GM18502 (cell line): ENCODE results near the gene OR52N1.

Experiments
- ATAC-seq: cut with Tn5 transposase; IDR thresholded peaks from one replicate; pipeline ENCODE4 v1.9.1; 2021; ENCODE audit warnings: mild to moderate bottlenecking; ENCODE audit not compliant: unreplicated experiment, poor library complexity

The OR52N1 gene

DNA sequence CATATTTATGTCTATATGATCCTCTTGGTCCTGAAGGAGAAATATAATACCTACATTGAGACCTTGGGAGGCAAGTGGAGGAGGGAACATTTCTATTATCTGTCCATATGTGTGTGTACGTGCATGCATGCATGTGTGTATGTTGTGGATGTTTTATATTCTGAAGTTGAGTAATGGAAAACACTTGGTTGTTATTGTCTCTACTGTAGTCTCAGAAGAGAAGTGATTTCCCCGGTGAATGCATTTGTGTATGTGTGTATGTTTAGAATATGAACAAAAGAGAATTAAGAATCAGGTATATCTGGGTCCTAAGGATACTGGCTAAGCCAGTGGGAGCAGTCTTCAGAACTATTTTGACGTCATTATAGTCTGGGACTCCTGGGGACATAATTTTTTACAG is at the start of gene OR52N1:
Gene OR52N1 (minus strand): TSS at position 101 of the 400 bp plus-strand sequence. CDS start 2,449 bp downstream, outside the sequence.
- ATAC-seq, result no peak

DNA sequence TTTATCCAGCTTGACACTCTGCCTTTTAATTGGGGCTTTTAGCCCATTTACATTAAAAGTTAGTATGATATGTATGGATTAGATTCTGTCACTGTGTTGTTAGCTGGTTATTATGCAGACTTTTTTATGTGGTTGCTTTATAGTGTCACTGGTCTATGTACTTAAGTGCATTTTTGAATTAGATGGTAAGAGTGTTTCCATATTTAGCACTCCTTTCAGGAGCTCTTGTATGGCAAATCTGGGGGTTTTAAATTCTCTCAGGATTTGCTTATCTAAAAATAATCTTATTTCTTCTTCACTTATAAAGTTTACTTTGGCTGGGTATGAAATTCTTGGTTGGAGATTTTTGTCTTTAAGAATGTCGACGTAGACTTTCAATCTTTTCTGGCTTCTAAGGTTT is 46.6 kb upstream of the OR52N1 start:
- ATAC-seq, result no peak

DNA sequence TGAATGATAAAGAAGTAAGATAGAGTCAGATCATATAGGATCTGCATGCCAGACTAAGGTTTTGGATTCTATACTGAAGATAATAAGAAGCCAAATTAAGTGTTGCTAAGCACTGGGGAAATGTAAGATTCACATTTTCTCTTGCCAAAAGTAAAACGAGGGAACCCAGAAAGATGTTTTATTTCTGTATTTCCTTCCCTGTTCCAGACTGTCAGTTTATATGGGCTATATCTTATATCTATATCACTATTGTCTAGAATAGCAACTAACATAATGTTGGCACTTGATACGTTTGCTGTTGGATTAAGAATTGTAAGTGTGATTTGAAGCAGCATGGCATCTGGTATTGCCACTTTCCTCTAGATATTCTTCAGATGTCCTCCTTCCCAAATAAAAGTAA is 42.4 kb upstream of the OR52N1 start:
- no peak for ATAC-seq

DNA sequence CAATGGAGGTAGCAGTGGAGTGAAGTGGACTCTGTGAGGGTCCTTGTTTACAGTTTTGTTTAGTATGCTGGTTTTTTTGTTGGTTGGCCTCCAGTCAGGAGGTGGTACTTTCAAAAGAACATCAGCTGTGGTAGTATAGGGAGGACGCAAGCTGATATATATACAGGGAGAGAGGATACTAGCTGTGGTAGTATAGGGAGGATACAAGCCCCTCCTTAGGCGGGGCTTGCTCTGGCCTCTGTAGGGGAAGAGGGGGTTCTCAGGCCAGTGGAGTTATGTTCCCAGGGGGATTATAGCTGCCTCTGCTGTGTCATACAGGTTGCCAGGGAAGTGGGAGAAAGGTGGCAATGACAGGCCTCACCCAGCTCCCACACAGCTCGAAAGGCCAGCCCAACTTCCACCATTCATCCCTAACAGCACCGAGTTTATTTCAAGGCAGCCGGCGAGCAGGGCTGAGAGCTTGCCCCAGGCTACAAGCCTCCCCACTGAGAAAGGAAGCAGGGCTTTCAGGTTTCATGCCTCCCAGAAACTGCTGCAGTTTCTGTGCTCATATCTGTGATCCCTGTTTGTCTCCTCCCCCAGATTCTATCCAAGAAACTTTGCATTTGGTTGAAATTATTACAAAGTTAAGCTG is 40.2 kb upstream of the OR52N1 start:
- ATAC-seq, result no peak

DNA sequence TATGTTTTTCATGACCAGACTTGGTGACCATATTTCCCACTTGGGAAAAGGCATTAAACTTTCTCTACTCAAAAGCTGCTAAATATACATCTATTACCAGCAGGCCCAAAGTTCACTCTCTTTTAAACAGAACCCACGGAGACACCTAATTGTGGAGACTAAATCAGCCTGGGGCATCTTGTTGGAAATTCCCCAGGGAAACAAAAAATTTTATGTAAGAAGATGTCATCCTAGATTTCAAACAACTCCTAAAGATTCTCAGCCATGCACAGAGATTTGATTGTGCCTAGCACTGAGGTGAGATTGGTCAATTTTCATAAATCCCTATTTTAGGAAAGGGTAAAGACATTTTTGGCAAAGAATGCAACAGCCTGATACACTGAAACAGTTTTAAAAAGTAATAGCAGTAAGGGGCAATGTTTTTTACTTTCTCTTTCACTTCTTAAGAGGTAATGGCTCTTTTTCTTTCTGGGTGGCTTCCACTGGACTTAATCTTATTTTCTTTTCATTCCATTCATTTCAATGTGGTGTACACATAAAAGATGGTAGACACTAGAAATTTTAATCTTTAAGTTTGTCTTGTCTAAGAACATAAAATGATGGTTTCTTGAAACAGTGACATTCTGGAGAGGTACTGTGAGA is 27.3 kb upstream of the OR52N1 start:
- peak; percentile 68 for ATAC-seq

DNA sequence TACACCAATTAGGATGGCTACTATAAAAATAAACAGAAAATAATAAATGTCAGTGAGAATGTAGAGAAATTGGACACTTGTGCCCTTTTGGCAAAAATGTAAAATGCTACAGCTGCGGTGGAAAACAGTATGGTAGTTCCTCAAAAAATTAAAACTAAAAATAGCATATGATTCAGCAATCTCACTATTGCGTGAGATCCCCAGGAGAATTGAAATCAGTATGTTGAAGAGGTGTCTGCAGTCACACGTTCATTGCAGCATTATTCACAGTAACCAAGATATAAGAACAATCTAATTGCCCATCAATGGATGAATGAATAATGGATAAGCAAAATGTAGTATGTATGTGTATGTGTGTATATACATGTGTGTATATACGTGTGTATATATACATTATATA is 24.5 kb upstream of the OR52N1 start:
- peak; percentile 40 for ATAC-seq

DNA sequence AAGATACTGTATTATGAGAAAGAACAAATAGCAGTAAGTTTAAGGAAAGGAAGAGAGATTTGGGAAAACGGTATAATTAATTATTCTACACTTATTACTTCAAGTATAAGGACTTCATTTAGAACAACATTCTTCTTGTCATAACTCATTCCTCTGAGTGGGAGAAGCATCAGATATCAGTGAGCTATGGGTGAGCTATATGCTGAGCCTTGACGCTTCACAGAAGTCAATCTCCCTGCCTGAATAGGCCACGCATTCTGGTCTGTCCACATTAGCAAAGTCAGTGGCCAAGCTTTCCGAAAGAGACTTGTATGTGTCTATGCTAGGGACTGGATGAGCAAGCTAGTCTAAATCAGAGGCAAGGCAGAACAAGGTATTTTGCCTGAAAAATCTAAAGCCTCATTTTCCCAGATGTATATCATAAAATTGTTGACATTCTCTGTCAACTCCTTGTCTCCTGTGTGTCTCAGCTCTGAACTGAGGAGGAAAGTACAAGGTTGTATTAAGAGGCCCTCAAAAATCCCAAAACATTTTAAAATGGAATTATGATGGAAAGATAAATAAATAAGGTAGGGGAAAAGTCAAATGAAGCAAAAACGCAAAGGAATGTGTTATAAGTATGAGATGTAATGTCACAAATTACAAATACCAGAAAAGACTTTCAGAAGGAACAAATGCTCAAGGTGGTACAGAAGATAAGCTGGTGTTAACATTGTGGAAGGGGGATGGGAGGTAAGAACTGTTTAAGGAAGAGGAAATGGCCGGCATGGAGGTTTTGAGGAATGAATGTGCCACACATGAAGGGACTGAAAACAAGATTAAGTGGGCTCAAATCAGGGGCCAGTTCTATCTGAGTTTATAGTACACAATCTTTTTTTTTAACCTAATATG is 19.1 kb upstream of the OR52N1 start:
- no peak for ATAC-seq

DNA sequence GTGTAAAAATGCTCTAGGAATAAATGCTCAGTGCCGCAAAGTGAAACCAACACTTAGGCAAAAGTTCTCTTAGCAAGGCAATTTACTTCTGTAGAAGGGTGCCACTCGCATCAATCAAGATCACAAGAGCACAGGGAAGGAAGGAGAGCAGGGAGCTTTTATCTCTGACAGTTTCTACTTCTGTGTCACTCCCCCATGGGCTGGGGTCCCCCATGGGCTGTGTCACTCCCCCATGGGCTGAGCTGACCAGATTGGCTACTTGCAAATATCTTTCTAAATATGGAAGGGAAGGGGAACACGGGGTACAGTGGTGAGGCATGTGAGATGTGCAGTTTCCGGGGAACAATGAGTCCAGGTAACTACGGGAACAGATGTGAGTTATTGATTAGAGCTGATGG is 18.1 kb upstream of the OR52N1 start:
- peak; percentile 34 for ATAC-seq

DNA sequence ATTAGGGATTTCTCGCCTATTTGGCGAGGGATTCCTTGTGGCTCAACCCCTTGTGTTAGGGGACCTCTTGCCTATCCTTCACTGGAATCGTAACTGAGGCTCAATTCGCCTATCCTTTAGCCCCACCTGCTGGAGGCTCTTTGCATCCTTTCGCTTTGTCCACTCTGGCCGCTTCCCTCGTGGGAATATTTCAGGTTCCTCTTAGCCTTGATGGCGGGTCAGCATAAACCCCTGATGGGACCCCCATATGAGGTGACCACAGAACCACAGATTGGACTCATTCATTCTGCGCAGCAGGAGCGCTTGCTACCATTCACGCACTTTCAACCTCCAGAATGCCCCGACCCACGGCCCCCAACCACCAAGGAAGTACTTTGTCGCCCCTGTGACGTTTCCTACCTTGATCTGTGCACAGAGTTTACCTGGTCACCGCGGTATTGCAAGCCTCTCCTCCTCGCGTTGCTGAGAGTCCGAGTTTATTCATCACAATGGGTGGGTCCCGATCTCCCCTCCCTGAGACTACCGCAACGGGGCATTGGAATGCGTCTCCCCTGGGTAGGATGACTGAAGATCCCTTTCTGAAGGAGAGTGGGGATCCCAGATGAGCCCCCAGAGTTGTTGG is 17.5 kb upstream of the OR52N1 start, which contains the start of gene OR52N2:
Gene OR52N2 (plus strand): TSS at position 425 of the 622 bp plus-strand sequence. CDS start 11,412 bp downstream, outside the sequence.
- peak; percentile 94 for ATAC-seq

DNA sequence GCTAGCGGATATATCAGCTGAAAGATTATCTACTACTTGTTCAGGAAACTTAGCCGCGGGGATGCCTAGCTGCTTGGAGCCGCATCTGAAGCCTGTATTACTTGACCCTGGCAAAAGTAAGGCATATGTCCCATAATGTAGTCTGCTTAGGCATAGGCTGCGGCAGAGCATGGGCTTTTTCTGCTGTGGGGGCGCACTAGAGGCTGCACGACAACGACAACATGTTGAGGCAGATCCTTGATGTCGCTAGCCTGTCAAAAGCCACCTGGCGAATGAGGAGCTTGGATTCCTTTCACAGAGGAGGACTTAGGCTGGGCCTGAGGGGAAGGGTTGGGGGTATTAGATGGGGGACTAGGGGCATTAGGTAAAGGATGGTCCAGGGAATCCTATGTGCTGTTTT is 16.5 kb upstream of the OR52N1 start:
- no peak for ATAC-seq

DNA sequence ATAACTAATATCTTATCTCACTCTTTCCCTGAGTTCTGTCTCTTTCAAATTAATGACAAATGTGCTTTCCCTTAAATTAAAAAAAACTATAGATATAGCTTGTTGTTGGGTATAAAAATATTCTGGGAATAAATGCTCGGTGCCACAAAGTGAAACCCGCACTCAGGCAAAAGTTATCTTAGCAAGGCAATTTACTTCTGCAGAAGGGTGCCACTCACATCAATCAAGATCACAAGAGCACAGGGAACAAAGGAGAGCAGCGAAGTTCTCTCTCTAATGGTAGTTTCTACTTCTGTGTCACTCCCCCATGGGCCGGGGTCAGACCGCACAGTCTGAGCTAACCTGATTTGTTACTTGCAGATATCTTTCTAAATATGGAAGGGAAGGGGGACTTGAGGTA is 12.9 kb upstream of the OR52N1 start:
- ATAC-seq, result no peak

DNA sequence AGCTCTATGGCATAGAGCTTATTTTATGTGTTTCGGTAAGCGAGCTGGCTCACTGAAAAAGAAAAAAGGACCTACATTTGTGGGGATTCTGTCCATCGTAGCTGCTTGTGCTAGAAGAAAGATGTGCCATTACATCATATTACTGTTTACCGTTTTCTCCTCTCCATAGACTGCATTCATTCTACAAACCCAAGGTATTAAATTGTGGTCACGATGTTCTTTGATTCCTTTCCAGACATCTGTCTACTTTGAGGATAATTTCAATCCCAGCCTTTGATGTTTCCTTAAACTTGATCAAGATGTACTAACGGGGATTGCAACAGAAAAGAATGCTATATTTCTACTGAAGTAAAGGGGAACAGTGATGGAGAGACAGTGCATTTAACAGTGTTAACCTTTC is 5.5 kb upstream of the OR52N1 start:
- ATAC-seq, result no peak

DNA sequence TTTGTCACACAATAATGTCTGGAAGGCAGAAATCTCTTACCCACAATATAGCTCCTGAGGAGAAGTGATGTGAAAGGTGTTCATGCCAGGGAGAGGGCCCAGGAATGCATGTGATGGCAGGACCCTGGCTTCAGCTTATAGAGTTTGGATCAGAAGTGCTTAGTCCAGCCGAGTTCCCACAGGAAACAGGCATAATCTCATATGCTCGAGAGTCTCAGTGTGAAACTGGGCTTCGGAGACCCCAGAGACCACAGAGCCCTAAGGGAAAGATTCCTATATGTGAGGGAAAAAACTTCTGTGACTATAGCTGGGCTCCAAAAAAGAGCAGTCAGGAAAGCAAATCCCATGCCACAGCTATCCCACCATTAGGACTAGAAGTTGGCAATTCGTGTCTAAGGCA is 7.8 kb downstream of the OR52N1 start, which contains the start of gene OR52N5:
Gene OR52N5 (minus strand): TSS at position 101 of the 400 bp plus-strand sequence. CDS start 4,721 bp downstream, outside the sequence.
- ATAC-seq, result no peak

DNA sequence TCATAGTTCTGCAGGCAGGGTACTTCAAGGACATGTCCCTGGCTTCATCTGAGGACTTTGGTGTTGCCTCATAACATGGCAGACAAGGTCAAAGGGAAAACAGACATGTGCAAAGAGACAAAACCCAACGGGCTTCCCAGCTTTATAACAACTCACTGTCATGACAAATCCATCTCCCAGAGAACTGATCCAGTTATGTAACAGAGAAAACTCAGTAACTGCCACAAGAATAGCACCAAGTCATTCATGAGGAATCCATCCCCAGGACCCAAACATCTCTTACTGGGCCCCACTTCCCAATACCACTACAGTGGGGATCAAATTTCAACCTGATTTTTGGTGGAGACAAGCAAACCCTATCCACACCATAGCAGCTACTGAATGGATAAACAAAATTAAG is 24.0 kb downstream of the OR52N1 start:
- no peak for ATAC-seq

DNA sequence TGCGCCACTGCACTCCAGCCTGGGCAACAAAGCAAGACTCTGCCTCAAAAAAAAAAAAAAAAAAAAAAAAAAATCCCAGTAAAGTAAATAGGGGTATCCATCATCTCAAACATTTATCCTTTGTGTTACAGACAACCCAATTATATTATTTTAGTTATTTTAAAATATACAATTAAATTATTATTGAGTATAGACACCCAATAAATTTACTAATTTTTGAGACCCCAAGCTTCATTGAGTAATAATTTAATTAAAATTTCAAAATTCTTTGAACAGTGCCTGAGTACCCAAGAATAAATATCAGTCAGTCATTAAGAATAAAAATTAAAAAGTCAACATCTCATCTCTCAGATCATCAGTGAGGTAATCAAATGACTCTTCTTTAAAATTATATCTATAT is 37.1 kb downstream of the OR52N1 start, which contains the start of gene OR52N4:
Gene OR52N4 (plus strand): TSS at position 301 of the 400 bp plus-strand sequence. CDS start 498 bp downstream, outside the sequence.
- no peak for ATAC-seq

DNA sequence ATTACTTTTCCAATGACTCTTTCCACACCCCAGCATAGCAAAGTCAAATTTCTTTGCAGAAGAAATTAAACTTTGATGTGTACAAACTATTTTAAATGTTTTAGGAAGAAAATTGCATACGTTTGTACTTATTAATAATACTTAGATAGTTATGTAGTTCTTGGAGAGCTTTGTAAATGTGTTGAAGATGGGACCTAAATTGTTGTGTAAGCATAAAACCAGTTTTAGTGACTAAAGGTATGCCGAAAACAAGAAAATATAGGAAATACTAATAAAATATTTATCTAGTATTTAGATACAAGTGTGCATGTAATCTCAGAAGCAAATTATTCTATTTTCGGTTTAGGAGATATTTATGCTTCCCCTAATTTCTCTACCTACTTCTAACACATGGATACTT is 41.2 kb downstream of the OR52N1 start:
- no peak for ATAC-seq

DNA sequence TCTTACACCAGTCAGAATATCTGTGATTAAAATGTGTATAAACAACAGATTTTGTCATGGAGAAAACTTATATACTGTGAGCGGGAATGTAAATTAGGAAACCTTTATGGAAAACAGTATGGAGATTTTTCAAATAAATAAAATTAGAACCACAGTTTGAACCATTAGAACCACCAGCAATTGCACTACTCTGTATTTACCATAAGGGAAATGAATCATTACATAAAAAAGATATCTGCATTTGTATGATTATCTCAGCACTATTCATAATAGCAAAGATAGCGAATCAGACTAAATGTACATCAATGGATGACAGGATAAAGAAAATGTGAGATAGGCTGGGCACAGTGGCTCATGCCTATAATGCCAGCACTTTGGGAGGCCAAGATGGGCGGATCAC is 44.5 kb downstream of the OR52N1 start:
- ATAC-seq, result no peak

DNA sequence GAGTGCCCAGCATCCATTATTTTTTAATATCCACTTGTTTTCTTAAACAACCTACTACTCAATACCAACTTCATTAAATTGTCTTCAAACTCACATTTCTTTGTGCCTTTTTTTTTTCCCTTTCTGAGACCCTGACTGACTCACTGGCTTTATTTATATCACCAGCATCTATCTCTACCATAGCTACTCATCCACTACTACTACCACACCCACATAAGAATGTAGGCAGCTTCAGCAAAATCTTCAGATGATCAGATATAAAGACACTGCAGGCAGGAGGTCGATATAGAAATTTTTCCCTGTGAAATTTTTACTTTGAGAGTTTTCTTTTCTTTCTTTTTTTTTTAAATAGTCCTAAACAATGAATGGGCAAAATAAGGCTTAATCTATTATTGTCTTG is 52.6 kb downstream of the OR52N1 start:
- ATAC-seq, result no peak

DNA sequence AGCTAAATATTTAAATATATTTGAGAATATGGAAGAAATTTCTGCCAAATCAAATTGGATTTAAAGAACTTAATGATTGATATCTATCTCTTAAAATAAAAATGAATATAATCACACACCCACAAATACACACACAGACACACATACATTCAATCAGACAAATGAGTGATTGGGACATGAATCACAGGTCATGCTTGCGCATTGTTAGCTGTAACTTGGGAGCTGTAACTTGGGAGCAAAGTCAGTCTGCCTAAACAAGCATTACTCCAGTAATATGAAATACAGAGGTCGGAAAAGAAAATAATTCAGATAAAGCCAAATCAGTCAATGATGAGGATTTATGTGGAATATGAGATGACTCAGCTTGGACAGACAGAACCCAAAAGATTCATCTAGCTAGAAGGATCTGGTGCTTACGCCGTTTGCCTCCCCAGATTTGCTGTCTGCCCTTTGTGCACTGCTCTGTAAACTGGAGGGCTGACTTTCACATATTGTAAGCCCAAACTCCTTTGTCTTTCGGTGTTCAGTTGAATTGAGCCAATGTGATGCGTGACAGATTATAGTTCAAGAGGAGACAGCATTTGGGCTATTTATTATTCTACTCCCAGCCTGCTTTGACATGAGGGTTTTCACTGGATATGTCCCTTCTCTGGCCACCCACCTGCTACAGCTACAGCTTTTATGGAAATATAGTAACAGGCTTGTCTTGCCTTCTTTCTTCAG is 53.2 kb downstream of the OR52N1 start:
- ATAC-seq, result no peak

DNA sequence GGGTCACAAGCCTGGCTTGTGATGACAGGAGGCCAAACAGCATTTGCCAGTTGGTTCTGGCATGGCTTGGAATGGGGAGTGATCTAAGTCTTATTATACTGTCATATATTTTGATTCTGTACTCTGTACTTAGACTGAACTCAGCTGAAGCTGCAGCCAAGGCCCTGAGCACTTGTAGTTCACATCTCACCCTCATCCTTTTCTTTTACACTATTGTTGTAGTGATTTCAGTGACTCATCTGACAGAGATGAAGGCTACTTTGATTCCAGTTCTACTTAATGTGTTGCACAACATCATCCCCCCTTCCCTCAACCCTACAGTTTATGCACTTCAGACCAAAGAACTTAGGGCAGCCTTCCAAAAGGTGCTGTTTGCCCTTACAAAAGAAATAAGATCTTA is 54.0 kb downstream of the OR52N1 start:
- ATAC-seq, result no peak
